CD4-positive, alpha-beta T cell treated with Interleukin-21 for 1 hour (primary cell): ENCODE data around the gene SNRPD1.
"Not testable (repeated sequence)": the region's sequence is repeated elsewhere in the genome, so short reads cannot be mapped to it uniquely, and the experiment has no call there.

ENCODE experiments used
- DNase-seq: peaks from one replicate; pipeline ENCODE4 v3.0.0-alpha.2; 2020

SNRPD1 gene

GRCh38 chr18:21638822-21639221 lies 26.7 kb downstream of the SNRPD1 start:
- no peak for DNase-seq

- not testable (repeated sequence) for DNase-seq
Observed at GRCh38 chr18:21640375-21640774, 28.3 kb downstream of the SNRPD1 start.

GRCh38 chr18:21650311-21650710 lies 38.2 kb downstream of the SNRPD1 start:
- DNase-seq: no peak

- no peak for DNase-seq
Observed at GRCh38 chr18:21652073-21652472, 40.0 kb downstream of the SNRPD1 start.

GRCh38 chr18:21653361-21653760 lies 41.2 kb downstream of the SNRPD1 start:
- no peak for DNase-seq

GRCh38 chr18:21656402-21656801 lies 44.3 kb downstream of the SNRPD1 start:
- DNase-seq: no peak

- DNase-seq: no peak
Observed at GRCh38 chr18:21660078-21660477, 48.0 kb downstream of the SNRPD1 start.

- DNase-seq: no peak
Observed at GRCh38 chr18:21662581-21662980, 50.5 kb downstream of the SNRPD1 start.

- no peak for DNase-seq
Observed at GRCh38 chr18:21663578-21663977, 51.5 kb downstream of the SNRPD1 start.

GRCh38 chr18:21664069-21664468 lies 52.0 kb downstream of the SNRPD1 start:
- DNase-seq: no peak

GRCh38 chr18:21669736-21670285 lies 57.7 kb downstream of the SNRPD1 start:
- DNase-seq: no peak

GRCh38 chr18:21672521-21673267 lies 60.6 kb downstream of the SNRPD1 start:
- no peak for DNase-seq

- DNase-seq: not testable (repeated sequence)
Observed at GRCh38 chr18:21675354-21675753, 63.2 kb downstream of the SNRPD1 start.

GRCh38 chr18:21678859-21679258 lies 66.7 kb downstream of the SNRPD1 start:
- DNase-seq: no peak

GRCh38 chr18:21680161-21680560 lies 68.0 kb downstream of the SNRPD1 start:
- DNase-seq: no peak

GRCh38 chr18:21682371-21683051 lies 70.4 kb downstream of the SNRPD1 start:
- DNase-seq: peak; percentile 59
